GM18507 (cell line): ENCODE results near the gene CD5L.

Source experiments
- DNase-seq: peaks from one replicate; pipeline ENCODE4 v3.0.0; 2011; ENCODE audit warnings: low read depth; ENCODE audit not compliant: insufficient read length; ENCODE audit errors: extremely low spot score
- FAIRE-seq: peaks from 2 replicates; lab custom pipeline; 2011; peaks lifted over from hg19 to GRCh38; lab: Jason Lieb, UNC

Gene CD5L

GRCh38 chr1:157841708-157842107 is at the start of gene CD5L:
CD5L (minus strand) TSS chr1:157841808; CDS start chr1:157841701, 107 bp downstream.
- DNase-seq: no peak
- no peak for FAIRE-seq

- no peak for DNase-seq
- no peak for FAIRE-seq
Measured at GRCh38 chr1:157882580-157882979, 41.0 kb upstream of the CD5L start.

- DNase-seq (no peak), FAIRE-seq (no peak)
Measured at GRCh38 chr1:157880621-157881020, 39.0 kb upstream of the CD5L start.

GRCh38 chr1:157878059-157878458 is 36.5 kb upstream of the CD5L start:
- DNase-seq (no peak), FAIRE-seq (peak; percentile 63)

- DNase-seq: no peak
- FAIRE-seq: no peak
Measured at GRCh38 chr1:157870490-157870889, 28.9 kb upstream of the CD5L start.

GRCh38 chr1:157868654-157869053 is 27.0 kb upstream of the CD5L start:
- DNase-seq (no peak), FAIRE-seq (no peak)

GRCh38 chr1:157862114-157863070 is 20.8 kb upstream of the CD5L start:
- DNase-seq: no peak
- FAIRE-seq: no peak

GRCh38 chr1:157856538-157856937 is 14.9 kb upstream of the CD5L start:
- DNase-seq (no peak), FAIRE-seq (peak; percentile 39)

GRCh38 chr1:157852476-157852875 is 10.9 kb upstream of the CD5L start:
- no peak for FAIRE-seq
- no peak for DNase-seq

GRCh38 chr1:157849229-157849875 is 7.7 kb upstream of the CD5L start:
- FAIRE-seq (peak; percentile 90), DNase-seq (no peak)

- no peak for DNase-seq
- no peak for FAIRE-seq
Measured at GRCh38 chr1:157844089-157844830, 2.7 kb upstream of the CD5L start.

- FAIRE-seq (peak; percentile 66), DNase-seq (no peak)
Measured at GRCh38 chr1:157842939-157843338, 1.3 kb upstream of the CD5L start.

GRCh38 chr1:157838966-157839365 is 2.6 kb downstream of the CD5L start:
- no peak for DNase-seq
- FAIRE-seq: no peak

GRCh38 chr1:157834430-157834829 is 7.2 kb downstream of the CD5L start:
- FAIRE-seq: no peak
- no peak for DNase-seq

GRCh38 chr1:157833145-157833544 is 8.5 kb downstream of the CD5L start:
- DNase-seq (no peak), FAIRE-seq (peak; percentile 57)

- DNase-seq: no peak
- no peak for FAIRE-seq
Measured at GRCh38 chr1:157831968-157832626, 9.5 kb downstream of the CD5L start.

- FAIRE-seq (peak; percentile 58), DNase-seq (no peak)
Measured at GRCh38 chr1:157830887-157831286, 10.7 kb downstream of the CD5L start.

GRCh38 chr1:157829711-157830110 is 11.9 kb downstream of the CD5L start:
- FAIRE-seq (peak; percentile 60), DNase-seq (no peak)

- no peak for FAIRE-seq
- DNase-seq: no peak
Measured at GRCh38 chr1:157829210-157829609, 12.4 kb downstream of the CD5L start.

- FAIRE-seq: no peak
- DNase-seq: no peak
Measured at GRCh38 chr1:157820299-157820698, 21.3 kb downstream of the CD5L start.
